HL-60/S4 treated with phorbol 12-myristate 13-acetate at 8.2 ng/mL for 4 days and 3 days (cell line): Measurements from ENCODE around the gene LRP6.

Source experiments
- in situ Hi-C: fragments of 300-500 bp; cut with MboI; formaldehyde crosslinking; loops from 2 replicates; pipeline ENCODE4 v1.15.0; 2022; ENCODE audit warnings: low sequenced_read_pairs

The LRP6 gene

GRCh38 chr12:12217018-12217359 lies 49.9 kb downstream of the LRP6 start:
- in situ Hi-C loops, result loop anchor here (25.0 kb wide), 1 partner anchor 105 kb away; no protein-coding TSS in a partner anchor

- in situ Hi-C loops, result loop anchor here (25.0 kb wide), 1 partner anchor 104 kb away; no protein-coding TSS in a partner anchor
Measured at GRCh38 chr12:12216349-12217017, 50.4 kb downstream of the LRP6 start.

GRCh38 chr12:12214635-12215131 lies 52.2 kb downstream of the LRP6 start:
- in situ Hi-C loops, result loop anchor here (25.0 kb wide), 1 partner anchor 102 kb away; no protein-coding TSS in a partner anchor

GRCh38 chr12:12214201-12214600 lies 52.6 kb downstream of the LRP6 start:
- in situ Hi-C loops, result loop anchor here (25.0 kb wide), 1 partner anchor 102 kb away; no protein-coding TSS in a partner anchor

- in situ Hi-C loops, result loop anchor here (25.0 kb wide), 1 partner anchor 100 kb away; no protein-coding TSS in a partner anchor
Measured at GRCh38 chr12:12212769-12213168, 54.1 kb downstream of the LRP6 start.

- in situ Hi-C loops, result loop anchor here (25.0 kb wide), 1 partner anchor 99 kb away; no protein-coding TSS in a partner anchor
Measured at GRCh38 chr12:12210983-12211382, 55.9 kb downstream of the LRP6 start.

- in situ Hi-C loops, result loop anchor here (25.0 kb wide), 1 partner anchor 98 kb away; no protein-coding TSS in a partner anchor
Measured at GRCh38 chr12:12210416-12210815, 56.4 kb downstream of the LRP6 start.

GRCh38 chr12:12209675-12210074 lies 57.2 kb downstream of the LRP6 start:
- in situ Hi-C loops, result loop anchor here (25.0 kb wide), 1 partner anchor 97 kb away; no protein-coding TSS in a partner anchor

- in situ Hi-C loops, result loop anchor here (25.0 kb wide), 1 partner anchor 97 kb away; no protein-coding TSS in a partner anchor
Measured at GRCh38 chr12:12209043-12209442, 57.8 kb downstream of the LRP6 start.

GRCh38 chr12:12207746-12208145 lies 59.1 kb downstream of the LRP6 start:
- in situ Hi-C loops, result loop anchor here (25.0 kb wide), 1 partner anchor 95 kb away; no protein-coding TSS in a partner anchor

- in situ Hi-C loops, result loop anchor here (25.0 kb wide), 1 partner anchor 95 kb away; no protein-coding TSS in a partner anchor
Measured at GRCh38 chr12:12206776-12207388, 60.0 kb downstream of the LRP6 start.

GRCh38 chr12:12202747-12203146 lies 64.1 kb downstream of the LRP6 start:
- in situ Hi-C loops, result loop anchor here (25.0 kb wide), 1 partner anchor 90 kb away; no protein-coding TSS in a partner anchor

- in situ Hi-C loops, result loop anchor here (25.0 kb wide), 1 partner anchor 90 kb away; no protein-coding TSS in a partner anchor
Measured at GRCh38 chr12:12202105-12202504, 64.7 kb downstream of the LRP6 start.

- in situ Hi-C loops, result loop anchor here (25.0 kb wide), 1 partner anchor 89 kb away; no protein-coding TSS in a partner anchor
Measured at GRCh38 chr12:12201274-12201758, 65.5 kb downstream of the LRP6 start.

GRCh38 chr12:12200363-12200762 lies 66.5 kb downstream of the LRP6 start:
- in situ Hi-C loops, result loop anchor here (25.0 kb wide), 1 partner anchor 88 kb away; no protein-coding TSS in a partner anchor

- in situ Hi-C loops, result no loop called here
Measured at GRCh38 chr12:12198124-12198523, 68.7 kb downstream of the LRP6 start.

GRCh38 chr12:12197128-12197527 lies 69.7 kb downstream of the LRP6 start:
- in situ Hi-C loops, result no loop called here

- in situ Hi-C loops, result no loop called here
Measured at GRCh38 chr12:12195516-12195915, 71.3 kb downstream of the LRP6 start.

- in situ Hi-C loops, result no loop called here
Measured at GRCh38 chr12:12195081-12195480, 71.8 kb downstream of the LRP6 start.

GRCh38 chr12:12194206-12194605 lies 72.6 kb downstream of the LRP6 start:
- in situ Hi-C loops, result no loop called here

- in situ Hi-C loops, result no loop called here
Measured at GRCh38 chr12:12191008-12191407, 75.8 kb downstream of the LRP6 start.
